Fibroblast of villous mesenchyme (primary cell): ENCODE data around the gene ZNF213. TPM values are rescaled to one million over a fixed set of nuclear protein-coding genes. Genes with fewer than 3 reads are reported as not detected.

Source experiments
- DNase-seq: peaks from one replicate; pipeline ENCODE4 v3.0.0-alpha.2; 2010; ENCODE audit warnings: low read depth
- H3K4me3 ChIP-seq: 2 replicates; pipeline ENCODE4 v1.5.1; 2011; ENCODE audit warnings: low read depth, mild to moderate bottlenecking, low read length
- CTCF ChIP-seq: IDR thresholded peaks from 2 replicates; pipeline ENCODE4 v1.5.1; 2012; ENCODE audit warnings: low read depth, mild to moderate bottlenecking, low read length; ENCODE audit not compliant: insufficient read depth
- total RNA-seq: library from RNA; depleted of rRNA; stranded (reverse); fragments of >200 nt; gene quantifications from 2 replicates; pipeline ENCODE4 v1.2.3, GENCODE V29; 2012

The ZNF213 gene
- total RNA-seq, 1 donor, result 3.5 TPM

- H3K4me3 ChIP-seq, result no peak overlapping the region
- DNase-seq, result no peak
- no peak for TF ChIP-seq CTCF
These were observed 10.3 kb downstream of the ZNF213 start for GRCh38 chr16:3145151-3145550.

- no peak for DNase-seq
- H3K4me3 ChIP-seq, result no peak overlapping the region
- TF ChIP-seq CTCF, result no peak
These were observed 10.8 kb downstream of the ZNF213 start for GRCh38 chr16:3145660-3146059.

GRCh38 chr16:3147046-3147756, 12.4 kb downstream of the ZNF213 start:
- no peak for TF ChIP-seq CTCF
- DNase-seq, result no peak
- H3K4me3 ChIP-seq, result no peak overlapping the region

GRCh38 chr16:3147757-3148104, 12.9 kb downstream of the ZNF213 start:
- no peak for DNase-seq
- no peak overlapping the region for H3K4me3 ChIP-seq
- no peak for TF ChIP-seq CTCF

GRCh38 chr16:3148256-3149192, 13.7 kb downstream of the ZNF213 start:
- H3K4me3 ChIP-seq, result no peak overlapping the region
- no peak for DNase-seq
- TF ChIP-seq CTCF, result no peak

GRCh38 chr16:3149193-3149530, 14.3 kb downstream of the ZNF213 start:
- DNase-seq, result no peak
- no peak overlapping the region for H3K4me3 ChIP-seq
- TF ChIP-seq CTCF, result no peak
